GM12891 (cell line): ENCODE measurements around the gene SMAD1.

Experiments
- POLR2A ChIP-seq: IDR thresholded peaks from 2 replicates; pipeline ENCODE4 v1.6.1; 2011; ENCODE audit warnings: low read depth, low read length, control low read depth
- POLR2AphosphoS5 ChIP-seq: IDR thresholded peaks from 2 replicates; pipeline ENCODE4 v1.6.1; 2011; ENCODE audit warnings: low read depth, low read length, control low read depth
- SPI1 ChIP-seq: IDR thresholded peaks from 2 replicates; pipeline ENCODE4 v1.6.1; 2011; ENCODE audit warnings: low read depth, low read length, control low read depth

- no peak for TF ChIP-seq POLR2AphosphoS5
- TF ChIP-seq POLR2A = no peak
- TF ChIP-seq SPI1 = no peak
These were observed 3.5 kb downstream of the SMAD1 start for GRCh38 chr4:145485120-145485519.
